PC-9 (cell line): ENCODE measurements around the gene LCTL.

Experiments
- CTCF ChIP-seq: fragments of 200-600 bp; sonication (generic); conservative IDR thresholded peaks from 2 replicates; pipeline ENCODE4 v1.6.1; 2017; ENCODE audit warnings: mixed run types, antibody characterized with exemption, mild to moderate bottlenecking, moderate library complexity
- EZH2 ChIP-seq: fragments of 200-600 bp; sonication (generic); IDR thresholded peaks from 2 replicates; pipeline ENCODE4 v1.8.0; 2017; ENCODE audit warnings: antibody characterized with exemption, low read depth

GRCh38 chr15:66535056-66535455, 30.7 kb downstream of the LCTL start:
- no peak for TF ChIP-seq CTCF
- no peak for TF ChIP-seq EZH2
